ENCODE results near the gene ILF2. TPM values are rescaled to one million over a fixed set of nuclear protein-coding genes. Genes with fewer than 3 reads are reported as not detected.

ILF2 gene
- polyA plus RNA-seq, 1 experiment = 182 TPM

DNA sequence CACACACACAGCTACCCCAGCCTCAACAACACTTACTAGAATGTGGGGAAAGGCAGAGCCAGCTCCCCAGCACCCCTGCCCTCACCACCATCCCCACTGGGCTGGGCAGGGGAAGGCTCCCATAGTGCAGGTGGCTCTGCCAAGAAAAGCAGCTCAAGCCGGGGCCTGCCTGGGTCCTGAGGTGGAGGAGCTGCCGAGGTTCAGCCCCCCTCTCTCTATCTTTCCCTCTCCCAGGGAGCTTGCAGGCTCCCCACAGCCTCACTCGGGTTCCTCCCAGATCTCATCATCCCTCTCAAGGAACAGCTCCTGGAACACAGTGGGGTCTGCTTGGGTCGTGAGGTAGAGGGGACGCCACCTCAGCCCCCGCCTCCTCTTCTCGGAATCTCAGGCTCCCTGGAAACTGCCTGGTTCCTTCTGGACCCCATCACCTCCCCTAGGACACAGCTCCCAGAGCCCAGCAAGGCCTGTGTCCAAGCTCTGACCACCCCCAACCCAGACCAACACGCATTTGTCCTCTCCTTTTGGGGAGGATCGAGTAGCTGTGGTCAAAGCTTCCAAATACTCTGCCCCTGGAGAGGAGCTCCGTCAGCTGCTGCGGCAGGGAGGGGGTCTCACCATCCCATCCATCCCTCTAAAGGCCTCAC, 58.6 kb downstream of the ILF2 start:
- CTCF ChIA-PET = interaction anchor here (0.9 to 11.6 kb wide), 8 partner anchors 8 to 146 kb away, joined by 3 to 194 read pairs (median 6); partner anchors contain the start of genes S100A1 and S100A13
- DNase-seq (ENCODE audit: low read depth) = no peak
- TF ChIP-seq, protein P1, sequence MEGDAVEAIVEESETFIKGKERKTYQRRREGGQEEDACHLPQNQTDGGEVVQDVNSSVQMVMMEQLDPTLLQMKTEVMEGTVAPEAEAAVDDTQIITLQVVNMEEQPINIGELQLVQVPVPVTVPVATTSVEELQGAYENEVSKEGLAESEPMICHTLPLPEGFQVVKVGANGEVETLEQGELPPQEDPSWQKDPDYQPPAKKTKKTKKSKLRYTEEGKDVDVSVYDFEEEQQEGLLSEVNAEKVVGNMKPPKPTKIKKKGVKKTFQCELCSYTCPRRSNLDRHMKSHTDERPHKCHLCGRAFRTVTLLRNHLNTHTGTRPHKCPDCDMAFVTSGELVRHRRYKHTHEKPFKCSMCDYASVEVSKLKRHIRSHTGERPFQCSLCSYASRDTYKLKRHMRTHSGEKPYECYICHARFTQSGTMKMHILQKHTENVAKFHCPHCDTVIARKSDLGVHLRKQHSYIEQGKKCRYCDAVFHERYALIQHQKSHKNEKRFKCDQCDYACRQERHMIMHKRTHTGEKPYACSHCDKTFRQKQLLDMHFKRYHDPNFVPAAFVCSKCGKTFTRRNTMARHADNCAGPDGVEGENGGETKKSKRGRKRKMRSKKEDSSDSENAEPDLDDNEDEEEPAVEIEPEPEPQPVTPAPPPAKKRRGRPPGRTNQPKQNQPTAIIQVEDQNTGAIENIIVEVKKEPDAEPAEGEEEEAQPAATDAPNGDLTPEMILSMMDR (IDR thresholded peaks at IDR 0.05; ENCODE audit: insufficient read depth, low read depth, low read length) = no peak
- Histone ChIP-seq H3K36me3 (ENCODE audit: control insufficient read depth, insufficient read depth, low read length) (peaks cover 8% of the 10 kb centered on the region), H3K27me3 (ENCODE audit: control insufficient read depth, insufficient read depth, low read length) (no peaks in the 10 kb centered on the region), H3K4me3 (ENCODE audit: low read depth, low read length) (peak overlapping the region; percentile 72)
- POLR2A ChIA-PET = interaction anchor here (0.5 to 3.5 kb wide), 4 partner anchors 9 to 61 kb away, joined by 3 to 20 read pairs (median 8); partner anchors contain the start of genes CHTOP and S100A13

Small RNAs within 50 kb of the gene (small RNA-seq; reads per million reads assigned to genes)
- gene MIR8083 (ENCODE audit: insufficient read length, low read depth, low replicate concordance) (not detected), gene RN7SL372P (ENCODE audit: insufficient read length, low read depth, low replicate concordance) (not detected)

Other genes starting within 250 kb of the ILF2 start
- not detected in 2 replicates for gene S100A7, start 210.3 kb downstream of the ILF2 start, polyA plus RNA-seq (2011; rRNA removed)
- 1,222 and 1,308 TPM in 2 replicates for gene S100A6, start 135.0 kb downstream of the ILF2 start, polyA plus RNA-seq (2011; rRNA removed)
- 0.28 and 0.40 TPM in 2 replicates for gene S100A5, start 130.1 kb downstream of the ILF2 start, polyA plus RNA-seq (2011; rRNA removed)
- gene S100A4, start 125.2 kb downstream of the ILF2 start, polyA plus RNA-seq (2011; rRNA removed) = 529 and 797 TPM in 2 replicates
- gene S100A3, start 121.7 kb downstream of the ILF2 start, polyA plus RNA-seq (2011; rRNA removed) = 5.5 and 9.5 TPM in 2 replicates
- 2.0 and 2.7 TPM in 2 replicates for gene S100A2, start 105.1 kb downstream of the ILF2 start, polyA plus RNA-seq (2011; rRNA removed)
- gene S100A16, start 57.9 kb downstream of the ILF2 start, polyA plus RNA-seq (2011; rRNA removed) = 490 and 699 TPM in 2 replicates
- gene S100A14, start 54.7 kb downstream of the ILF2 start, polyA plus RNA-seq (2011; rRNA removed) = not detected in 2 replicates
- gene S100A13, start 43.5 kb downstream of the ILF2 start, polyA plus RNA-seq (2011; rRNA removed) = 310 and 313 TPM in 2 replicates
- 0.31 and 0.71 TPM in 2 replicates for gene S100A1, start 42.6 kb downstream of the ILF2 start, polyA plus RNA-seq (2011; rRNA removed)
- gene CHTOP, start 36.9 kb downstream of the ILF2 start, polyA plus RNA-seq (2011; rRNA removed) = 36.8 and 38.4 TPM in 2 replicates
- 50.3 and 62.4 TPM in 2 replicates for gene SNAPIN, start 12.3 kb downstream of the ILF2 start, polyA plus RNA-seq (2011; rRNA removed)
- 0.02 TPM in 1 of 2 replicates, not detected in the other for gene NPR1, start 7.7 kb upstream of the ILF2 start, polyA plus RNA-seq (2011; rRNA removed)
- 38.8 and 52.8 TPM in 2 replicates for gene INTS3, start 57.1 kb upstream of the ILF2 start, polyA plus RNA-seq (2011; rRNA removed)
- gene SLC27A3, start 104.4 kb upstream of the ILF2 start, polyA plus RNA-seq (2011; rRNA removed) = 18.2 and 25.4 TPM in 2 replicates

Measured in BJ (cell line).